NB4 (cell line): ENCODE measurements around the gene CAMTA1.

Experiments
- DNase-seq: peaks from one replicate; pipeline ENCODE4 v3.0.0; 2010; ENCODE audit warnings: low read depth
- H3K4me3 ChIP-seq: one replicate; pipeline ENCODE4 v1.5.1; 2011; ENCODE audit warnings: mild to moderate bottlenecking, low read depth, low read length, moderate library complexity
- MYC ChIP-seq: IDR thresholded peaks from 2 replicates; pipeline ENCODE4 v1.6.1; 2011; ENCODE audit warnings: low read depth, low read length
- POLR2A ChIP-seq: IDR thresholded peaks from 2 replicates; pipeline ENCODE4 v1.6.1; 2011; ENCODE audit warnings: mild to moderate bottlenecking; ENCODE audit not compliant: insufficient read length; ENCODE audit errors: extremely low read depth
- TF ChIP-seq, protein P1 (sequence below): IDR thresholded peaks from 2 replicates; pipeline ENCODE4 v1.6.1; 2011; ENCODE audit warnings: low read depth, low read length
- TF ChIP-seq, protein P2 (sequence below): IDR thresholded peaks from one replicate; pipeline ENCODE4 v1.5.1; 2012; ENCODE audit warnings: low read depth, low read length

CAMTA1 gene

DNA sequence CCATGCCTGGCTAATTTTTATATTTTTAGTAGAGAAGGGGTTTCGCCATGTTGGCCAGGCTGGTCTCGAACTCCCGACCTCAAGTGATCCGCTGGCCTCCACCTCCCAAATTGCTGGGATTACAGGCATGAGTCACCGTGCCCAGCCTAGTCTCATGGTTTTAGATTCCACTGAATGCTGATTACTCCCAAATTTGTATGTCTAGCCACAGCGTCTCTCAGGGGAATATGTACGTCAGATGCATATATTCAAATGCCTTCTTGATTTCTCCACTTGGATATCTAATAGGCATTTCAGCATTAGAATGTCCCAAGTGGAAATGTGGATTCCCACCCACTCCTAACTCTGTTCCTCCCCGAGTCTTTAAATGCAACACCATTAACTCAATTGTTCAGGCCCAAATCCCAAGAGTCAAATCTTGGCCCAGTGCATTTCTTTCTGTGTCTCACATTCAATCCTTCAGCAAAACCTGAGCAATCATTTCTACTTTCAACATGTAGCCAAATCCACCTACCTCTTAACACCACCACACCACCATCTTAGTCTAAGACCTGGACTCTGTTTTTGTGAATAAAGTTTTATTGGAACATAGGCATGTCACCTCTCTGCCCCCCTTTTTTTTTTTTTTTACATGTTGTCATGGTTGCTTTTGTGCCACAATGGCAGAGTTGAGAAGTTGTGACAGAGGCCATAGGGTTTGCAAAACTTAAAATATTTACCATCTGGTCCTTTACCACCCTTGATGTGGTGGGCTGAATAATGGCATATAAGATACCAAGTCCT is 9.8 kb upstream of the CAMTA1 start:
- no peak for TF ChIP-seq POLR2A
- TF ChIP-seq MYC: no peak
- TF ChIP-seq, protein P1, sequence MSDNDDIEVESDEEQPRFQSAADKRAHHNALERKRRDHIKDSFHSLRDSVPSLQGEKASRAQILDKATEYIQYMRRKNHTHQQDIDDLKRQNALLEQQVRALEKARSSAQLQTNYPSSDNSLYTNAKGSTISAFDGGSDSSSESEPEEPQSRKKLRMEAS: no peak
- TF ChIP-seq, protein P2, sequence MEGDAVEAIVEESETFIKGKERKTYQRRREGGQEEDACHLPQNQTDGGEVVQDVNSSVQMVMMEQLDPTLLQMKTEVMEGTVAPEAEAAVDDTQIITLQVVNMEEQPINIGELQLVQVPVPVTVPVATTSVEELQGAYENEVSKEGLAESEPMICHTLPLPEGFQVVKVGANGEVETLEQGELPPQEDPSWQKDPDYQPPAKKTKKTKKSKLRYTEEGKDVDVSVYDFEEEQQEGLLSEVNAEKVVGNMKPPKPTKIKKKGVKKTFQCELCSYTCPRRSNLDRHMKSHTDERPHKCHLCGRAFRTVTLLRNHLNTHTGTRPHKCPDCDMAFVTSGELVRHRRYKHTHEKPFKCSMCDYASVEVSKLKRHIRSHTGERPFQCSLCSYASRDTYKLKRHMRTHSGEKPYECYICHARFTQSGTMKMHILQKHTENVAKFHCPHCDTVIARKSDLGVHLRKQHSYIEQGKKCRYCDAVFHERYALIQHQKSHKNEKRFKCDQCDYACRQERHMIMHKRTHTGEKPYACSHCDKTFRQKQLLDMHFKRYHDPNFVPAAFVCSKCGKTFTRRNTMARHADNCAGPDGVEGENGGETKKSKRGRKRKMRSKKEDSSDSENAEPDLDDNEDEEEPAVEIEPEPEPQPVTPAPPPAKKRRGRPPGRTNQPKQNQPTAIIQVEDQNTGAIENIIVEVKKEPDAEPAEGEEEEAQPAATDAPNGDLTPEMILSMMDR: no peak
- no peak overlapping the region for H3K4me3 ChIP-seq
- DNase-seq: no peak

DNA sequence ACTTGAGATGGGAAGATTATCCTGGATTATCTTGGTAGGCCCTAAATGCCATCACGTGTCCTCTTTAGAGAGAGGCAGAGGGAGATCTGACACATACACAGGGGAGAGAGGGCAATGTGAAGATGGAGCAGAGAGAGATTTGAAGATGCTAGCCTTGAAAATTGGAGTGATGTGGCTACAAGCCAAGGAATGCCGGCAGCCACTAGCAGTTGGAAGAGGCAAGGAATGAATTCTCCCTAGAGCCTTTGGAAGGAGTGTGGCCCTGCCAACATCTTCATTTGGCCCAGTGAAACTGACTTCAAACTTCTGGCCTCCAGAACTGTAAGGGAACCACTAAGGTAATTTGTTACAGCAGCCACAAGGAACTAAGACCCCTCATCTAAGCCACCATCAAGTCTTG is 8.9 kb upstream of the CAMTA1 start:
- no peak overlapping the region for H3K4me3 ChIP-seq
- TF ChIP-seq, protein P1: no peak
- TF ChIP-seq MYC (no peak), POLR2A (no peak)
- TF ChIP-seq, protein P2: no peak
- no peak for DNase-seq

DNA sequence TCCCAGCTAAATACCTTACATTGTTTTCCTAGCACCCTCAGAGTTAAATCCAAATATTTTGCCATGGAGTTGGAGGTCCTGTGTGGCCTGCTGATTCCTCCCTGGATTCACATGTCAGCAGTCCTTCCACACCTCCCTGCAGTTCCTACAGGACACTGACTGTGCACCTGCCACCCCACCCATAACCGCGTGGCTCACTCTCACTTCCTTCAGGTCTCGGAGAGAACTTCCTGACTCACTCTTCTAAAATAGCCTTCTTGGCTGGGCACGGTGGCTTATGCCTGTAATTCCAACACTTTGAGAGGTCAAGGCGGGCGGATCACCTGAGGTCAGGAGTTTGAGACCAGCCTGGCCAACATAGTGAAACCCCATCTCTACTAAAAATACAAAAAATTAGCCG is 8.4 kb upstream of the CAMTA1 start:
- no peak for TF ChIP-seq POLR2A
- TF ChIP-seq, protein P2: no peak
- no peak for TF ChIP-seq MYC
- TF ChIP-seq, protein P1: no peak
- DNase-seq: no peak

DNA sequence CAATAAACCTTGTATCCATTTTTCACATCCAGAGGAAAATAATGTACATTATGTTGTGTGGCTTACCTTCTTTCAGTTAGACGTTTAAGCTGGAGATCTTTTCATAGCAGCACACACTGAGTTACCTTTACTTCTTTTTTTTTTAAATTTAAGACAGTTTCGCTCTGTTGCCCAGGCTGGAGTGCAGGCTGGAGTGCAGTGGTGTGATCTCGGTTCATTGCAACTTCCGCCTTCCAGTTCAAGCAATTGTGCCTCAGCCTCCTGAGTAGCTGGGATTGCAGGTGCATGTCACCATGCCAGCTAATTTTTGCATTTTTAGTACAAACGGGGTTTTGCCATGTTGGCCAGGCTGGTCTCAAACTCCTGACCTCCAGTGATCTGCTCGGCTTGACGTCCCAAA is 7.4 kb upstream of the CAMTA1 start:
- no peak overlapping the region for H3K4me3 ChIP-seq
- TF ChIP-seq, protein P2: no peak
- no peak for TF ChIP-seq POLR2A
- TF ChIP-seq, protein P1: no peak
- no peak for TF ChIP-seq MYC
- no peak for DNase-seq

More for the DNA sequence above, 8.4 kb upstream of the CAMTA1 start:
- no peak overlapping the region for H3K4me3 ChIP-seq

DNA sequence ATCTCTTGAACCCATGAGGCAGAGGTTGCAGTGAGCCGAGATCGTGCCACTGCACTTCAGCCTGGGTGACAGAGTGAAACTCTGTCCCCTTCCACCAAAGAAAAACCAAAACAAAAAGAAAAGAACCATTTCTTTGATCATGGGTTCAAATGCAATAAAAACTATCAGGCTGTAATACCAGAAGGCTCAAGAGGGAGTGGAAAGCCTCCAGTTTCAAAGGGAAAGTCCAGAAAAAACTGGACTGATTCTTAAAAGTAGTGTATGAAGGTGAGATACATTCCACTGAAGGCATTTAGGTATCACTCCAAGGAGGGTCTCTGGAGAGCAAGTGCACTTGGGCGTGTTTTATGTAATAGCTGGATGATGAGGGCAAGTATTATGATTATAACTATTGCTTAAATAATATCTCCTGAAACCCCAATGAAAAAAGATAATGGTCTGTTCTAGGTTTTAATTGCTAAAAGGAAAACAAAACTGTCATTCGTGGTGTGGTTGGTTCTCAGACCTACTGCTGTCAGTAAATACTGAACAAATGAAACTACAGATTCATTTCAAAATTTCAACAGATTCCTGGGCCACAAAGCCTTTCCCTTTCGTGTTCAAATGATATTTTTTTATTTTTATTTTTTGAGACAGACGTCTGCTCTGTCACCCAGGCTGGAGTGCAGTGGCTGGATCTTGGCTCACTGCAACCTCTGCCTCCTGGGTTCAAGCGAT is 6.0 kb upstream of the CAMTA1 start:
- DNase-seq: no peak
- H3K4me3 ChIP-seq: no peak overlapping the region
- no peak for TF ChIP-seq MYC
- no peak for TF ChIP-seq POLR2A
- TF ChIP-seq, protein P1: no peak

DNA sequence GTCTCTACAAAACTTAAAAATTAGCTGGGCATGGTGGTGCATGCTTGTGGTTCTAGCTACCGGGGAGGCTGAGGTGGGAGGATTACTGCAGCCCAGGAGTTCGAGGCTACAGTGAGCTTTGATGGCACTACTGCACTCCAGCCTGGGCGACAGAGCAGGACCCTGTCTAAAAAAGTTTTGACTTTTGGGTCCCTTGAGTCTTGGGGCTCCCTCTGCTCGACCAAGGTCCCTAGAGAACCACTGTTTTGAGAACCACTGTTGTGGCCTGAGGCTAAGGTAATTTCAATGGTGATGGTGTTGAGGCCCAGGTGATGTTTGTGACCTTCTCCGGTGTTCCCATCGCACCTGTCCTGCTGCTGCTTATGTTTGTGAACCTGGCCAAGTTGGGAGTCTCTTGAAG is 3.1 kb upstream of the CAMTA1 start:
- TF ChIP-seq, protein P1: no peak
- no peak for TF ChIP-seq POLR2A
- TF ChIP-seq MYC: no peak
- TF ChIP-seq, protein P2: no peak
- no peak overlapping the region for H3K4me3 ChIP-seq
- no peak for DNase-seq
